HG03354 (cell line): ENCODE data around the gene DRC1.
"Not testable (repeated sequence)": the region's sequence is repeated elsewhere in the genome, so short reads cannot be mapped to it uniquely, and the experiment has no call there.

Experiments used
- ATAC-seq: cut with Tn5 transposase; IDR thresholded peaks from one replicate; pipeline ENCODE4 v1.9.1; 2021; ENCODE audit warnings: mild to moderate bottlenecking; ENCODE audit not compliant: unreplicated experiment, poor library complexity, severe bottlenecking

DRC1 gene

DNA sequence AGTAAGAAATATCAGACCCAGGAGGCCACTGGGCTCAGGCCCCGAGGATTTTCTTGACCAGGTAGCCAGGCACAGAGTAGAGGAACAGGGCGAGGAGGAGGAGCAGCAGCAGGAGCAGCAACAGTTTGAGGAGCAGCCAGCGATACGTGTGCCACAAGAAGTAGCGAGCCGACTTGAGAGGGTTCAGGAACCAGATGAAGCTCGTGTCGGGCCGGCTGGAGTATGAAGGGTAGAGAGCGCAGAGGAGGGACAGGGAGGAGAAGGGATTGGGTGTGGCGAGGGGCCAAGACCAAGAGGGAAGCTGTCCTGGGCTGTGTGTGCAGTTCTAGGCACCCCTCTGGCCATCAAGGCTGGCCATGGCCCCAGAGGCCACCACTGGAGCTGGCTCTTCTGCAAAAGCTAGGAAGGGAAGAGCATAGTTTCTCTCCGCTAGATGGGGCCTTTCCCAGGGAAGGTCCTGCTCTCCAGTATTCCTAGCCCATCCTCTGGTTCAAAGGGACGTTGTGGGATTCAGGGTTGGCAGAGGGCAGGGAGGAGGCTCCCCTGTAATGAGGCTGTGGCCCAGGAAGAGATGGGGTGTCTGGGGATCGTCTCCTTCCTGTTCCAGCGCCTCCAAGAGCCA lies 58.4 kb downstream of the DRC1 start:
- ATAC-seq = no peak

DNA sequence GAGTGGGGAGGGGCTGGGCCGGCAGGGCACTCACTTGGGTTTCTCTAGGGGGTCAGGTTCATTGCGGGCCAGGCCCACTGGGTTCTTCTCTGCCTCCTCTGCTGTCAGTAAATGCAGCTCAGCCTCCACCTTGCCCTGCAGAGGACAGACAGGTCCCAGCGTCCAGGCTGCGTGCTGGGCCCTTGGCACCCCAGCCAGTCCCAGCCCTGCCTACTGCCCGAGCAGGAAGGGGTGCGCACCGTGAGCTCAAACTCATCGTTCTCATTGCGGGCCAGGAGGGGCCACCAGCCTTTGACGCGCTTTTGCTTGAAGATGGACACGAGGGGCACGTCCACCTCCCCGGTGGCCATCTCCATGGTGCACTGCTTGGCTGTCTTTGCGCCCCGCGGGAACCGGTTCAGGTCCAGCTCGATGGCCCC lies 58.9 kb downstream of the DRC1 start:
- no peak for ATAC-seq

DNA sequence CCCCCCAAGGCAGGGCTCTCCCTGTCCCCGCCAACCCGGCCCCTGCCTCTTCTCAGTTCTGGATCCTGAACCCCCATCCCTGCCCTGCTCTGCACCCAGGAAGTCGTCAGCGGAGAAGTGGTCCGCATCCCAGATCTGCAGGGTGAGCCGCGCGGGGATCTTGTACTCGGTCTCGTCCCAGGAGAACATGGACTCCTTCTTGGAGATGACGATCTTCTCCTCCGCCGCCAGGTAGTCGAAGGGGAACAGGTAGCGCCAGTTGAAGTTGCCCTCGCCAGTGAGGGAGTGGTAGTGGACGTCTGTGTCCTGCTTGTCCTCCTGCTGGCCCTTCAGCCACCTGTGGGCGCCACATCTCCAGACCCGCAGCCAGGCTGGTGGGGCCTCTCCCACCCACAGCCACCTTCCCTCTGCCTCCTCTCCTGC lies 59.9 kb downstream of the DRC1 start:
- ATAC-seq = no peak

DNA sequence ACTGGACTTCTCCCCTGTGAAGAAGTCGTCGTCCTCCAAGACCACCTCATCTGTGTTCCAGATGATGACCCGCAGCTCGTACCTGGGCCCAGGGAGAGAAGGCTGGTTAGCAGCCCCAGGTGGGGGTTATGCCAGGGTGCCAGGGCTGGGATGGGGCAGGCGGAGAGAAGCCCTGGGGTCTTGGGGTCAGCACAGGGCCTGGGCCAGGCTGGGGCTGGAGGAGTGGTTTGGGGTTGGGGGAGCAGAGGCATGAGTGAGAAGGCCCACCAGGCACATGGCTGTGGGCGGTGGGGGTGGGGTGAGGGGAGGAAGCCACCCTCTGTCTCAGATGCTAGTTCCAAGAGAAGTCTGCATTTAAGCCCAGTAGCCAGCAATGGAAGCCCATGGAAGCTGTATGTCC lies 60.4 kb downstream of the DRC1 start:
- ATAC-seq = no peak

DNA sequence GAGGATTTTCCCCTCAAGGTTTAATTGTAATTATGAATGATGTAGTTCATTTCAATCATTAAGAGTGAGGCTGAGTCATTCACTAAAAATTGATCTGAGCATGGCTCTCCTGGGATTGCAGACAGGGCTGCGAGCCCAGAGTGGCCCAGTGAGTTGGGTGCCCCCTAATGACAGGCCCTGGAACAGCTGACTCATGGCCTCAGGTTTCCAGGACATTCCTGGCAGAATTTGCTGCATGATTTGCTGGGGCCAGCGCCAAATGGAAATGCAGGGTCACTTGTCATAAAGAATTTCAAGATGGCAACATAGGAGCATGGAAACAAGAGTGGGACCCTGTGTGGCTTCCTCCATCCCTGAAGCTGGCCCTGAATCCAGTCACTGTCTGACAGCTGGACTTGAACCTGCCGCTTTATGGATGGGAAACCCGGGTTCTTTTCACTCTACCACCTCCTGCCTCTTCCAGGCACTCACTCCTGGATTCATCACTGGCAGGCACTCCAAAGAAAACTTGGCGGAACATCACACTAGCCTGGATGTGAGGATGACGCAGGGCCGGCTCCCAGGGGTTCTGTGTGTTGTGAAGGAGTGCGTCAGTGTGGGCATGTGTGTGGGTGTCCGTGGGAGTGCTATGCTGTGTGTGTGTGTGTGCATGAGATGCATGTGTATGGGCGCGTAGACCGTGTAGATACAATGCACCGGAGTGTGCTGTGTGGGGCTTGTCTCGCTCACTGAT lies 61.0 kb downstream of the DRC1 start:
- ATAC-seq = no peak

DNA sequence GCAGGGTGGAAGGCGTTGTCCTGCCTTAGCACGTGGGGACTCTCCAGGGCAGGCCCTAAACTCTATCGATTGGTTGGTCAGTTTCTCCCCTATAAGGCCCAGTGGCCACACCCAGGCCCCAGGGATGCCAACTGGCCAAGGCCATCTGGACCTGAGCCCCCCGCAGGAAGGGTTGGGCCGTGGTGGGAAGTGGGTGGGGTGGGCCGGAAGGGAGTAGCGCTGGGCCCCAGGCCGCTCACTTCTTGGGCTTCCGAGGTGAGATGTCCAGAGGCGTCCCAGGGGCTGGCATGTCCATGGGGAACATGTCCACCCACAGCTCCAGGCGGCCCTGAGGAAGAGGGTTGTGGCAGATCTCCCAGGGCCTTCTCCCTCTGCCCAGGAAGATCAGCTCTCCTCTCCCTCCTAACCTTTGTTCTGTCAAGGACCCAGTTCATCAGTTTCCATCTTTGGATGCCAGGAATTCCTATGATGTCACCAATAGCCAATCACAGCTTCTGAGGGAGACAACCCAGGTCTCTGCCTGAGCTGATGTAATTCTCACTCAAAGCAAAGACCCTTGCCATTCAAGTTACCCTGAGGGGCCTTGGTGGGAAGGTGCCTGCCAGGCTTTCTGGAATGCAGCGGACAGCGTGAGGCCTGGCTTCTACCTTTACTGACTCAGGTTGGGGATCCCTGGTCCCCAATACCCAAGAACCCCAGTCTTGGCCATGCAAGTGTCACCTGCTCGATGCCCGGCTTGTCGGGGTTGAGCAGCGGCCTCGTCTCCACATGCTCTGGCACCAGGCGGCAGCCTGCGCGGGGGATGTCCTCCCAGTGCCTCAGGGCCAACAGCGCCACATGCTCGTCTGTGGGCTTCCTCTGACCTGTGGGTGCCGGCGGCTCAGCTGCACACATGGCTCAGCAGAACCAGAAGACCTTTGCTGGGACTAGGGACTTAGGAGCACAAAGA lies 61.8 kb downstream of the DRC1 start:
- no peak for ATAC-seq

DNA sequence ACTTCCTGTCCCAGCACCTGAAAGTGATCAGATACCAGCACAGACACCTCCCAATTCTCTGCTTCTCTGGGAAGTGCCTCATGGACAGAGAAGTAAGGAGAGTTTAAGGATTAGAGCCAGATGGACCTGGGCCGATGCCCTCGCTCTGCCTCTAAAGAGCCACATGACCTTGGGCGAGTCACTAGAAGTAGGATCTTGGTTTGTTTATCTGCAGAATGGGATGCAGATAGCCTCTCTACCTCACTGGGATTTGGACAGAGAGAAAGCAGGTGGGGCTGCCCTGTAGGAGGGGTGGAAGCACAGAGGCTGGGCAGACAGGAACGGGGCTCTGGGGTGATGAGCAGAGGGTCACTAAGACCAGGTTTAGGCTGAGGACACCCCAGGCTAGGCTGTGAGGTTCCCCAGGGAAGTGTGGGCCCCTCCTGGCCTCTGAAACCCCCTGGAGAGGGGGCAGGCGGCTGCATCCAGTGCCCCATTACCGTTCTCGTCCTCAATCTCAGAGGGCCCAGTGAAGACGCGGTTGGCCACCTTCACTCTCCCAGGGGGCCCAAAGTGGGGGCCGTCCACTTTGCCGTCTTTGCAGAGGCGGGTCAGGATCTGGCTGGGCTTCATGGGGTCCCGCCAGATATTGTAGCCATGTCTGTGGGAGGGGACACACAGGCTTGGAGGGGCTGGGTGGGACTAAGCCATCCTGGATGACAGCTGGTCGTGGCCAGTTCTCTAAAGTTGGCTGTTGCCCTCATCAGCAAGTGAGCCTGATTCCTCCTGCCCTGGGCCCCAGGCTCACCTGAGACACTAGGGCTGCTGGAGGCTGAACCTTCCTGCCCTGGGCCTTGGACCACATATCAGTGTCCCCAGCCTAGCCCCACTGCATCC lies 62.9 kb downstream of the DRC1 start:
- no peak for ATAC-seq

DNA sequence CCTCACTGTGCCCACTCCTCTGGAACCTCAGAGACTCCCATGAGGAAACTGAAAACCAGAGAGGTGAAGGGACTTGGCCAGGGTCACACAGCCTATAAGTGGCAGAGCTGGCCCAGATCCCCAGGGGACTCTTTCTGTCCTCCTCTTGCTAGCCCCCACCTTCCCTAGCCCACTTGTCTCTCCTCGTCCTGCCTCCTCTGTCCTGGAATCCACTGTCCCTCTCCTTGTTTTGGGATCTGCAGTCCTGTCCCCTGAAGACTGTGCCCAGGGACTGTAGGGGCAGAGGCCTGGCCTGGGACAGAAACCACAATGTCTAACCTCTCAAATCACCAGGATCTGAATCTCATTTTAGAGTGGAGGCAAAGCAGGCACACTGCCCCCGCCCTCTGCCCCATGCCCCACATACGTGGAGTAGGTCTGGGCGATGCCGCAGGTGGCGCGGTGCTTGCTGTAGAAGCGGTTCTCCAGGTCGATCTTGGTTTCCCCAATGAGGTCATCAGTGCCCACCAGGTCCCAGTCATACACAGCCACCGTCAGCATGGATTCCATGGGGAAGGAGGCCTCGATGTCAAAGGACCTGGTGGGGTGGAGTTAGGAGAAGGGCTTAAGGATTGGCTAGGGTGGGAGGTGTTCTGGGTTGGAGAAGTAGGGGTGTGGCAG lies 63.7 kb downstream of the DRC1 start:
- ATAC-seq = no peak

DNA sequence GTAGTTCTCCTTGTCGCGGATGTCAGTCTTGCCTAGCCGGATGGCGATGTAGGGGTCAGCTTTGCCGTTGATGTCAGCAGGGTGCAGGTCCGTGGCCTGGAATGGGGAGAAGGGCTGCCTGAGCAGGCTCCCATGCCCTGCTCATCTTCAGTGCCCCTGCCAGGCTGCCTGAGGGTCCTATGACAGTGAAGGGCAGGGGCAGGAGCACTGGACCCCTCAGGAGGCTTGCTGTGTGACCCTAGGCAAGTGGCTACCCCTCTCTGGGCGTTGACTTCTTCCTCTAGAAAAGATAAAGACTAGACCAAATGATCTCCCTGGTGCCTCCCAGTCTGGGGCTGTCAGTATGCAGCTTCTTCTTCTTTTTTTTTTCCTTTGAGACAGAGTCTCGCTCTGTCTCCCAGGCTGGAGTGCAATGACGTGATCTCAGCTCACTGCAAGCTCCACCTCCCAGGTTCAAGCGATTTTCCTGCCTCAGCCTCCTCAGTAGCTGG lies 64.3 kb downstream of the DRC1 start:
- no peak for ATAC-seq

DNA sequence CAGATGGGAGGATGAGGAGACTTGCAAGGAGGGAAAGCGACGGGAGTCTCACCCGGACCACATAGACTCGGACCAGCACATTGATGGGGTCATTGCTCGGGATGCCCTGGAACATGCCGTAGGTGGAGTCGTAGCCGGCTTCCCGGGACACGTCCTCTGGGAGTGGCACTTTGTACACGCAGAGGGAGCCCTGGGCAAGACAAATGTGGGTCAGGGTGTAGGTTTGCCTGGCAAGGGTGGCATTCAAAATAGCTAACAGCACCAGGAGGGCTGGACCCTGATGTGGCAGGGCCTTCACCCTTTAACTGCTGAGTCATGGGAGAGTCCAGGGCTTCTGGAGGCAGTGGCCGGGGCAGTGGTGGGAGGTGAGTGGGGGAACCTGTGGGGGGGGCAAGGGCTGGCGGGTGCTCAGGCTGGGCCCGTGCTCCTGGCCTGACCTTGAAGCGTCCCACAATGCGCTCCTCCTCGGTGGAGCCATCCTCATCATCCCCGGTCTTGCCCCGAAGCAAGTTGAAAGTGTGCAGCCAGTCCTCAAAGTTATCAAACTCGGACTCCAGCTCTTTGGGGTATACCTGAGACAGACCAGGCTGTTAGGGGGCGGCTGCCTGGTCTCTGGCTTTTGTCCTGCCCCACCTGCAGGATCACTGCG lies 65.1 kb downstream of the DRC1 start:
- no peak for ATAC-seq

DNA sequence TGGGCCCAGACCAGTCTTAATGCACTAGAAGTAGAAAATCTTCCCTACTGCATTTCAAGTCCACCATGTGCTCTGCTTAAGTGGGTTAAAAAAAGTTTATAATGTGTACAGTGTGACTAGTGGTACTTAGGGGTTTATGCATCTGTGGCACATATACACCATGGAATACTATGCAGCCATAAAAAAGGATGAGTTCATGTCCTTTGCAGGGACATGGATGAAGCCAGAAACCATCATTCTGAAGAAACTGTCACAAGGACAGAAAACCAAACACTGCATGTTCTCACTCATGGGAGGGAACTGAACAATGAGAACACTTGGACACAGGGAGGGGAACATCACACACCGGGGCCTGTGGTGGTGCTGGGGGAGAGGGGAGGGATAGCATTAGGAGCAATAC lies 66.8 kb downstream of the DRC1 start:
- ATAC-seq = not testable (repeated sequence)

DNA sequence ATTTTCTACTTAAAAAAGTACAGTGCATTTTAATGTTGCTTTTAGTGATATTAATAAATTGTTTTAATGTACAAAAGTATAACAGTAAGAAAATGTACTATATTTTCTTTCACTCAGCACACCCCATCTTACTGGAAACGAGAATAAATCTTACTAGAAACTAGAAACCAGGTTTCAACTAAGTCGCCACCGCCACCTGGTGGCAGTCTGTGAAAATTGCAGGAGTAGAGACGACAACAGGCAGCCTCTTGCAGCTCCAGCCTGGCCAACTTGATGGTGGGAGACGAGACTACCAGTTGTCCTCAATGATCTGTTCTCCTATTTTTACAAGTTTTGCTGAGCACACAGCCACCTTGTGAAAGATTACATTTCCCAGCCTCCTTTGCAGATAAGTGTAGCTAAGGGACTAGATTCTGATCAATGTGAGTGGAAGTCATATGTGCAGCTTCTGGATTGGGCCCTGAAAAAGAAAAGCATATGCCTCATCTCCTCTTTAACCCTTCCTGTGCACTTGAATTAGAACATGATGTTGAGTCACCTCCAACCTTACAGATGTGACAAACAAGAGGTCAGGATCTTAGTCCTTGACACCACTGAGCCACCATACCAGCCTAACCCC lies 67.5 kb downstream of the DRC1 start:
- ATAC-seq = no peak

DNA sequence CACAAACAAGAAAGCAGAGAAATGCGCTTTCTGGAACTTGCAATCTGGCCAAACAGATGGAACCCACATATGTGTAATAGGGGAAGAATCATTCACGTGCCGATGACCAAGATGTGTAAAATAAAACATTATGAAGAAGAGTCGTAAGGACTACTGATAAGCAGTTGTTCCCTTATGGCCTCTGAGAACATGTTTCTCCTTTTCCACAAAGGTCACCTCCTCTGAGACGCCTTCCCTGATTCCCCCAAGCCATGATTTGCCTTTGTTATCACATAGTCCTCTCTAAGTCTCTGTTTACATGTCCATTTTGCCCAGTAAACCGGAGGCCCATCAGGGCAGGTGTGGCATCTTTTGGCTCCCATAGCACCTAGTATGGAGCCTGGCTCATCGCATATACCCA lies 68.2 kb downstream of the DRC1 start:
- no peak for ATAC-seq

DNA sequence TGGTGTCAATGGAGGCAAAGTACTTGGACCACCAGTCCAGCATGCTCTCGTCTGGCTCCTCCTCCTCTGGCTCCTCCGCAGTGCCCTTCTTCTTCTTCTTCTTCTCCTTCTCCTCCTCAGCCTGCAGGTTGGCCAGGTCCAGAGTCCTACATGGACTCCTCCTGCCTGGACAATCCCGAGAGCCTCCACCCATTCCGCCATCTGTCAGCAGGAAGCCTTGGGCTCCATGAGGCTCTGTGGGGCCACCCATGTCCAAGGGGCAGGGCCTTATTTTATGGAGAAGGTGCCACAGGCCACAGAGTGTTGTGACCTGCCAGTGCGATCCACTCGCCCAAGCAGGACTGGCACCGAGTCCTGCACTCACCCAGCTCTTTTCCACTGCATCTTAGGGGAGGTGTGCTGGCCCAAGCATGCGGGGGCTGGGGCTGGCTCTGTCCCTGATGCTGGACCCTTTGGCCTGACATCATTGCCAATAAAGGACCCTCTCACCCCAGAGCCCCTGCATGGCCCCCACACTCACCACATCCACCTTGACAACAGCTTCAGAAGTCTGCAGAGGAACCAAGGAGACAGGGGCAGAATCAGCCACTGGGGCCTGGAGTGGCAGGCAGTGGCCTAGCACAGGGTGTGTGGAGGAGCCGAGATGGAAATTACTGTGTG lies 69.0 kb downstream of the DRC1 start:
- no peak for ATAC-seq

DNA sequence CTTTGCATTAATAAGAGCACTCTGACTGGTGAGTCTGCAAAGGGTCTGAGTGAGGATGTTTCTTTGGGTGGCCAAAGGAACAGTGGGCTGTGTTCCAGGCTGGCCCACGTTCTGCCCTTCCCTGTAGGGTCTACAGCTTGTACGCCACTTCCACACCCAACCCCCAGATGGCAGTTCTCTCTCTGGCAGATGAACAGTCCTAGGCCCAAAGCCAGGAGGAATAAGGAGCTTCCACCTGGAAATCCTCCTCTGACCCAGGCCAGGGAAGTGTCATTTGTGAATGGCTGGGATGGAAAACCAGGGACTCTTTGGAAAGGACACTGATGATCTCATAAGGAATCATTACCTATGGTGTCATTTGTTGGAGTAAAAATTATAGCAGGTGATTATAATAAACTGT lies 69.6 kb downstream of the DRC1 start:
- no peak for ATAC-seq

DNA sequence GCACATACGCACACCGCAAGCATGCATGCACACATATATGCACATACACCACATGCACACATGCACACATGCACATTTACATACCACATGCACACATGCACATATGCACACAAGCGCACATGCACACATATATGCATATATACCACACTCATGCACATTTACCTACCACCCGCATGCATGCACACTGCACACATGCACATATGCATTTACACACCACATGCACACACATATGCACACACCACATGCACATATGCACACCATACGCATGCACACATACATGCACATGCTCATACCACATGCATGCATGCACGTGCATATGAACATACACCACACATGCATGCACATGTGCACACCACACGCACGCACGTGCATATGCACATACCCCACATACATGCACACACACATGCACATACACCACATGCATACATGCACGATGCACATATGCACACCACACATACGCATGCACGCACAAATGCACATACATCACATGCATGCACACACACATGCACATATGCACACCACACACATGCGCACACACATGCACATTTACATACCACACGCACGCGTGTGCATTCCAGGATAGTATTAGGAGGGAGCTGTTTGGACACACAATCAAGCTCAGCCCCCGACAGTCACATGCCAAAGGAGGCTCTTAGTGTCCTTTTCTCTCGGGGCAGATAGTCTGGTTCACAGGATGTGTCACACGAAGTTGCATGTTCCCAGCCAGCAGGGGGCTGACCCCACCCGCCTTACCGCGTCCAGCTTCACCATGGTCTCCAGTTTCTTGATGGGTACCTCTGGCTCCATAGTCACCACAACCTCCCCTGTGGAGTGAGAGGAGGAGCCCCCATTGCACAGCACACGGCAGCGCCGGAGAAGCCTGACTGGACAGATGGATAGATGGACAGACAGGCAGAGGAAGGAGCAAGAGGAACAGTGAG lies 70.3 kb downstream of the DRC1 start:
- no peak for ATAC-seq
